GM21737 (cell line): ENCODE measurements around the gene MAP3K4.

Experiments
- ATAC-seq: cut with Tn5 transposase; IDR thresholded peaks from one replicate; pipeline ENCODE4 v1.9.1; 2021; ENCODE audit warnings: mild to moderate bottlenecking, moderate library complexity; ENCODE audit not compliant: unreplicated experiment

The MAP3K4 gene

GRCh38 chr6:160998766-160999165, 7.2 kb downstream of the MAP3K4 start:
- ATAC-seq = no peak

- no peak for ATAC-seq
Measured at GRCh38 chr6:160999516-160999915, 7.9 kb downstream of the MAP3K4 start.

GRCh38 chr6:161000632-161001031, 9.1 kb downstream of the MAP3K4 start:
- ATAC-seq = no peak

- ATAC-seq = no peak
Measured at GRCh38 chr6:161001421-161001820, 9.9 kb downstream of the MAP3K4 start.

GRCh38 chr6:161003336-161003735, 11.8 kb downstream of the MAP3K4 start:
- no peak for ATAC-seq

GRCh38 chr6:161008245-161008644, 16.7 kb downstream of the MAP3K4 start:
- ATAC-seq = no peak

- ATAC-seq = no peak
Measured at GRCh38 chr6:161009991-161010390, 18.4 kb downstream of the MAP3K4 start.

GRCh38 chr6:161010418-161010817, 18.8 kb downstream of the MAP3K4 start:
- no peak for ATAC-seq

GRCh38 chr6:161011492-161012480, 20.2 kb downstream of the MAP3K4 start:
- no peak for ATAC-seq

- ATAC-seq = no peak
Measured at GRCh38 chr6:161013695-161014094, 22.1 kb downstream of the MAP3K4 start.

GRCh38 chr6:161017766-161018564, 26.4 kb downstream of the MAP3K4 start:
- ATAC-seq = no peak

GRCh38 chr6:161019324-161019839, 27.8 kb downstream of the MAP3K4 start:
- ATAC-seq = no peak

GRCh38 chr6:161021543-161021942, 30.0 kb downstream of the MAP3K4 start:
- ATAC-seq = no peak

GRCh38 chr6:161021998-161022743, 30.6 kb downstream of the MAP3K4 start:
- ATAC-seq = no peak

- no peak for ATAC-seq
Measured at GRCh38 chr6:161023316-161023715, 31.7 kb downstream of the MAP3K4 start.

- ATAC-seq = no peak
Measured at GRCh38 chr6:161024364-161024920, 32.9 kb downstream of the MAP3K4 start.

- ATAC-seq = no peak
Measured at GRCh38 chr6:161027385-161027784, 35.8 kb downstream of the MAP3K4 start.

- peak; percentile 75 for ATAC-seq
Measured at GRCh38 chr6:161029195-161029809, 37.7 kb downstream of the MAP3K4 start.

- ATAC-seq = no peak
Measured at GRCh38 chr6:161031721-161032495, 40.3 kb downstream of the MAP3K4 start.
